SK-N-SH treated with all-trans-retinoic acid at 6 μM for 48 hours (cell line): ENCODE measurements around the gene KCNK10.

Experiments
- ESRRG ChIP-seq: fragments of 250-450 bp; sonication (Bioruptor Pico); IDR thresholded peaks from 2 replicates; pipeline ENCODE4 v1.6.1; 2021; ENCODE audit warnings: mild to moderate bottlenecking
- GLIS3 ChIP-seq: fragments of 250-450 bp; sonication (Bioruptor Pico); IDR thresholded peaks from 2 replicates; pipeline ENCODE4 v1.5.0; 2020; ENCODE audit warnings: mild to moderate bottlenecking, moderate library complexity
- OSR1 ChIP-seq: fragments of 250-450 bp; sonication (Bioruptor Pico); IDR thresholded peaks from 2 replicates; pipeline ENCODE4 v1.8.0; 2022; ENCODE audit warnings: moderate library complexity, mild to moderate bottlenecking, inconsistent platforms
- RARB ChIP-seq: fragments of 250-450 bp; sonication (Bioruptor Pico); IDR thresholded peaks from 2 replicates; pipeline ENCODE4 v1.8.0; 2021; ENCODE audit warnings: mild to moderate bottlenecking, moderate library complexity
- SNAI2 ChIP-seq: fragments of 250-450 bp; sonication (Bioruptor Pico); IDR thresholded peaks from 2 replicates; pipeline ENCODE4 v1.5.0; 2020; ENCODE audit warnings: mild to moderate bottlenecking, moderate library complexity
- ZFP3 ChIP-seq: fragments of 250-450 bp; sonication (Bioruptor Pico); IDR thresholded peaks from 2 replicates; pipeline ENCODE4 v1.5.0; 2020; ENCODE audit warnings: mild to moderate bottlenecking, moderate library complexity
- ZNF565 ChIP-seq: fragments of 450-650 bp; formaldehyde crosslinking; conservative IDR thresholded peaks from 2 replicates; pipeline ENCODE4 v1.5.0; 2020; ENCODE audit warnings: low read depth, mild to moderate bottlenecking, moderate library complexity
- ZNF70 ChIP-seq: fragments of 450-650 bp; formaldehyde crosslinking; IDR thresholded peaks from 2 replicates; pipeline ENCODE4 v1.5.0; 2020; ENCODE audit warnings: mild to moderate bottlenecking, moderate library complexity
- TF ChIP-seq, protein P1 (sequence below): fragments of 250-450 bp; sonication (Bioruptor Pico); IDR thresholded peaks from 2 replicates; pipeline ENCODE4 v1.5.1; 2021; ENCODE audit warnings: mild to moderate bottlenecking, moderate library complexity
- TF ChIP-seq, protein P2 (sequence below): fragments of 250-450 bp; sonication (Bioruptor Pico); IDR thresholded peaks from 2 replicates; pipeline ENCODE4 v1.5.0; 2020; ENCODE audit warnings: mild to moderate bottlenecking, moderate library complexity

DNA sequence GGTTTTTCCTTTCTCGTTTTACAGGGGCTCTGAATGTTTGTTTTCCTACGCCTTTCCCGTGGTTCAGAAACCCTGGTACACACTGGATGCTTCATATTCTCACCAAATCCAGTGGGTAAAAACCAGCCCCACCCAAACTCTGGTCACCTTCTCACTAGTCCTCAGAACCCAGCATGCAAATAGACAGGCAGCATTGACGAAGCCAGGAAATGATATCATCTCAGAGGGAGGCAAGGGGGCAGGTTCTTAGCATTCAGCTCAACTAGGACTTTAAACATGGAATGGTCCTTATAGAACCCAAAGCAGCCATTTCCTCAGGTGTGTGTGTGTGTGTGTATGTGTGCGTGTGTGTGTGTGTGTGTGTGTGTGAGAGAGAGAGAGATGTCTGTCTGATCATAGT, 142.0 kb downstream of the KCNK10 start:
- TF ChIP-seq ZNF565 (CRISPR knock-in tag), result no peak
- TF ChIP-seq, protein P1, sequence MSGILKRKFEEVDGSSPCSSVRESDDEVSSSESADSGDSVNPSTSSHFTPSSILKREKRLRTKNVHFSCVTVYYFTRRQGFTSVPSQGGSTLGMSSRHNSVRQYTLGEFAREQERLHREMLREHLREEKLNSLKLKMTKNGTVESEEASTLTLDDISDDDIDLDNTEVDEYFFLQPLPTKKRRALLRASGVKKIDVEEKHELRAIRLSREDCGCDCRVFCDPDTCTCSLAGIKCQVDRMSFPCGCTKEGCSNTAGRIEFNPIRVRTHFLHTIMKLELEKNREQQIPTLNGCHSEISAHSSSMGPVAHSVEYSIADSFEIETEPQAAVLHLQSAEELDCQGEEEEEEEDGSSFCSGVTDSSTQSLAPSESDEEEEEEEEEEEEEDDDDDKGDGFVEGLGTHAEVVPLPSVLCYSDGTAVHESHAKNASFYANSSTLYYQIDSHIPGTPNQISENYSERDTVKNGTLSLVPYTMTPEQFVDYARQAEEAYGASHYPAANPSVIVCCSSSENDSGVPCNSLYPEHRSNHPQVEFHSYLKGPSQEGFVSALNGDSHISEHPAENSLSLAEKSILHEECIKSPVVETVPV (CRISPR knock-in tag), result no peak
- TF ChIP-seq SNAI2 (CRISPR knock-in tag), result no peak
- TF ChIP-seq RARB (CRISPR knock-in tag), result no peak
- no peak for TF ChIP-seq ESRRG (CRISPR knock-in tag)
- no peak for TF ChIP-seq GLIS3 (CRISPR knock-in tag)
- no peak for TF ChIP-seq ZFP3
- no peak for TF ChIP-seq ZNF70 (CRISPR knock-in tag)
- TF ChIP-seq, protein P2, sequence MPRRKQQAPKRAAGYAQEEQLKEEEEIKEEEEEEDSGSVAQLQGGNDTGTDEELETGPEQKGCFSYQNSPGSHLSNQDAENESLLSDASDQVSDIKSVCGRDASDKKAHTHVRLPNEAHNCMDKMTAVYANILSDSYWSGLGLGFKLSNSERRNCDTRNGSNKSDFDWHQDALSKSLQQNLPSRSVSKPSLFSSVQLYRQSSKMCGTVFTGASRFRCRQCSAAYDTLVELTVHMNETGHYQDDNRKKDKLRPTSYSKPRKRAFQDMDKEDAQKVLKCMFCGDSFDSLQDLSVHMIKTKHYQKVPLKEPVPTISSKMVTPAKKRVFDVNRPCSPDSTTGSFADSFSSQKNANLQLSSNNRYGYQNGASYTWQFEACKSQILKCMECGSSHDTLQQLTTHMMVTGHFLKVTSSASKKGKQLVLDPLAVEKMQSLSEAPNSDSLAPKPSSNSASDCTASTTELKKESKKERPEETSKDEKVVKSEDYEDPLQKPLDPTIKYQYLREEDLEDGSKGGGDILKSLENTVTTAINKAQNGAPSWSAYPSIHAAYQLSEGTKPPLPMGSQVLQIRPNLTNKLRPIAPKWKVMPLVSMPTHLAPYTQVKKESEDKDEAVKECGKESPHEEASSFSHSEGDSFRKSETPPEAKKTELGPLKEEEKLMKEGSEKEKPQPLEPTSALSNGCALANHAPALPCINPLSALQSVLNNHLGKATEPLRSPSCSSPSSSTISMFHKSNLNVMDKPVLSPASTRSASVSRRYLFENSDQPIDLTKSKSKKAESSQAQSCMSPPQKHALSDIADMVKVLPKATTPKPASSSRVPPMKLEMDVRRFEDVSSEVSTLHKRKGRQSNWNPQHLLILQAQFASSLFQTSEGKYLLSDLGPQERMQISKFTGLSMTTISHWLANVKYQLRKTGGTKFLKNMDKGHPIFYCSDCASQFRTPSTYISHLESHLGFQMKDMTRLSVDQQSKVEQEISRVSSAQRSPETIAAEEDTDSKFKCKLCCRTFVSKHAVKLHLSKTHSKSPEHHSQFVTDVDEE (CRISPR knock-in tag), result no peak
- TF ChIP-seq OSR1, result no peak
